ENCODE data around the gene KSR2. TPM values are rescaled to one million over a fixed set of nuclear protein-coding genes. Genes with fewer than 3 reads are reported as not detected.

KSR2 gene
- total RNA-seq, 4 donors from 2014 or later = 0.32 to 7.0 (median 0.60) TPM

- intact Hi-C loops (cut with DNase I; ENCODE audit: low total_unique reads) = no loop called here
- 92 to 100% methylated on average over 3 to 19 of the region's 19 CpGs for WGBS, 2 donors (ENCODE audit: low coverage in 1 of 2)
These were observed 113.6 kb downstream of the KSR2 start for GRCh38 chr12:117855165-117855564.

GRCh38 chr12:117854339-117855012, 114.3 kb downstream of the KSR2 start:
- H3K9me3 ChIP-seq = no peaks in the 10 kb centered on the region
- H3K27me3 ChIP-seq = no peaks in the 10 kb centered on the region
- H3K36me3 ChIP-seq = no peaks in the 10 kb centered on the region
- TF ChIP-seq CTCF (IDR thresholded peaks at IDR 0.05) = peak; percentile 46 to 58 (median 52)
- TF ChIP-seq POLR2A (IDR thresholded peaks at IDR 0.05) = no peak
- in situ Hi-C loops (cut with MboI; ENCODE audit: low pct_ligation_motif_present in 1 of 4, low pct_unique_long_range_greater_than_20kb in 1 of 4, low sequenced_read_pairs in 3 of 4) (no loop called here), intact Hi-C loops (cut with DNase I; ENCODE audit: low total_unique reads) (no loop called here)
- DNase-seq = peak; percentile 51
- WGBS, 2 donors (ENCODE audit: low coverage in 1 of 2) = 55% methylated on average over 6 of the region's 6 CpGs; no CpG with 5 or more reads in 1 of the 2 donors
- H3K4me1 ChIP-seq = no peaks in the 10 kb centered on the region
- H3K27ac ChIP-seq = peak overlapping the region in 3 of 4 donors; percentile 5 to 58 (median 15)
- no peak overlapping the region for H3K4me3 ChIP-seq

More at GRCh38 chr12:117855165-117855564, 113.6 kb downstream of the KSR2 start:
- no peak overlapping the region for H3K4me3 ChIP-seq
- DNase-seq = no peak
- in situ Hi-C loops (cut with MboI; ENCODE audit: low pct_ligation_motif_present in 1 of 4, low pct_unique_long_range_greater_than_20kb in 1 of 4, low sequenced_read_pairs in 3 of 4) = no loop called here
- no peaks in the 10 kb centered on the region for H3K36me3 ChIP-seq
- no peak overlapping the region for H3K27ac ChIP-seq
- no peaks in the 10 kb centered on the region for H3K27me3 ChIP-seq
- no peaks in the 10 kb centered on the region for H3K4me1 ChIP-seq
- no peaks in the 10 kb centered on the region for H3K9me3 ChIP-seq
- TF ChIP-seq EP300 (IDR thresholded peaks at IDR 0.05; ENCODE audit: low read depth) (no peak), POLR2A (IDR thresholded peaks at IDR 0.05) (no peak), CTCF (IDR thresholded peaks at IDR 0.05) (no peak), POLR2AphosphoS5 (IDR thresholded peaks at IDR 0.05) (no peak)

- peak; percentile 44 for DNase-seq
- in situ Hi-C loops (cut with MboI; ENCODE audit: low pct_ligation_motif_present in 1 of 4, low pct_unique_long_range_greater_than_20kb in 1 of 4, low sequenced_read_pairs in 3 of 4) = no loop called here
These were observed 115.2 kb downstream of the KSR2 start for GRCh38 chr12:117853600-117853999.

GRCh38 chr12:117850048-117850447, 118.7 kb downstream of the KSR2 start:
- H3K27ac ChIP-seq = no peak overlapping the region
- H3K4me1 ChIP-seq = no peaks in the 10 kb centered on the region
- H3K36me3 ChIP-seq = no peaks in the 10 kb centered on the region
- no peak for TF ChIP-seq POLR2A (IDR thresholded peaks at IDR 0.05)
- no peak for TF ChIP-seq POLR2AphosphoS5 (IDR thresholded peaks at IDR 0.05)
- TF ChIP-seq CTCF (IDR thresholded peaks at IDR 0.05) = peak; percentile 72 to 89 (median 82)
- no peak for TF ChIP-seq EP300 (IDR thresholded peaks at IDR 0.05; ENCODE audit: low read depth)
- no peak for DNase-seq
- no peaks in the 10 kb centered on the region for H3K9me3 ChIP-seq
- no peak overlapping the region for H3K4me3 ChIP-seq
- H3K27me3 ChIP-seq = no peaks in the 10 kb centered on the region
- in situ Hi-C loops (cut with MboI; ENCODE audit: low pct_ligation_motif_present in 1 of 4, low pct_unique_long_range_greater_than_20kb in 1 of 4, low sequenced_read_pairs in 3 of 4) (no loop called here), intact Hi-C loops (cut with DNase I; ENCODE audit: low total_unique reads) (no loop called here)
- WGBS, 2 donors (ENCODE audit: low coverage in 1 of 2) = 13 to 20% methylated on average over 1 to 2 of the region's 2 CpGs

More at GRCh38 chr12:117853600-117853999, 115.2 kb downstream of the KSR2 start:
- Histone ChIP-seq H3K9me3 (no peaks in the 10 kb centered on the region), H3K27ac (peak overlapping the region in 3 of 4 donors; percentile 5 to 69 (median 19)), H3K27me3 (no peaks in the 10 kb centered on the region), H3K4me1 (no peaks in the 10 kb centered on the region), H3K4me3 (no peak overlapping the region), H3K36me3 (no peaks in the 10 kb centered on the region)
- intact Hi-C loops (cut with DNase I; ENCODE audit: low total_unique reads) = no loop called here
- WGBS, 2 donors (ENCODE audit: low coverage in 1 of 2) = 14% methylated on average over 1 of the region's 1 CpG; no CpG with 5 or more reads in 1 of the 2 donors
- TF ChIP-seq EP300 (IDR thresholded peaks at IDR 0.05; ENCODE audit: low read depth) = no peak
- peak in 1 of 3 donors; percentile 10 for TF ChIP-seq POLR2AphosphoS5 (IDR thresholded peaks at IDR 0.05)
